Pulmonary artery endothelial cell (primary cell): ENCODE measurements around the gene PRPF8. TPM values are rescaled to one million over a fixed set of nuclear protein-coding genes. Genes with fewer than 3 reads are reported as not detected.
A peak's percentile ranks its signal among the peaks of the same experiment; 100 is the strongest.

Experiments
- DNase-seq: peaks from one replicate; pipeline ENCODE4 v3.0.0-alpha.2; 2011; ENCODE audit warnings: low read depth, low spot score
- total RNA-seq: library from RNA; depleted of rRNA; stranded (reverse); fragments of >200 nt; gene quantifications from 2 replicates; pipeline ENCODE4 v1.2.3, GENCODE V29; 2014

PRPF8 gene
- total RNA-seq, 1 donor from 2014 or later: 98.5 TPM

GRCh38 chr17:1627182-1627981, 57.3 kb downstream of the PRPF8 start:
- DNase-seq: no peak

GRCh38 chr17:1626333-1626732, 58.3 kb downstream of the PRPF8 start:
- DNase-seq: no peak

GRCh38 chr17:1625581-1625980, 59.1 kb downstream of the PRPF8 start:
- no peak for DNase-seq

GRCh38 chr17:1625053-1625452, 59.6 kb downstream of the PRPF8 start:
- DNase-seq: no peak

GRCh38 chr17:1624650-1625049, 60.0 kb downstream of the PRPF8 start:
- DNase-seq: no peak

GRCh38 chr17:1623057-1623630, 61.5 kb downstream of the PRPF8 start:
- no peak for DNase-seq

GRCh38 chr17:1621273-1621954, 63.3 kb downstream of the PRPF8 start:
- no peak for DNase-seq

GRCh38 chr17:1620486-1620885, 64.2 kb downstream of the PRPF8 start:
- no peak for DNase-seq

GRCh38 chr17:1617620-1618174, 67.0 kb downstream of the PRPF8 start:
- DNase-seq: peak; percentile 75

- DNase-seq: no peak
Observed at GRCh38 chr17:1616101-1616500, 68.6 kb downstream of the PRPF8 start.

- no peak for DNase-seq
Observed at GRCh38 chr17:1612400-1612799, 72.3 kb downstream of the PRPF8 start.

- DNase-seq: no peak
Observed at GRCh38 chr17:1611715-1612114, 73.0 kb downstream of the PRPF8 start.

GRCh38 chr17:1608676-1609075, 76.0 kb downstream of the PRPF8 start:
- no peak for DNase-seq

GRCh38 chr17:1607971-1608320, 76.7 kb downstream of the PRPF8 start:
- DNase-seq: no peak

- DNase-seq: no peak
Observed at GRCh38 chr17:1606352-1606985, 78.2 kb downstream of the PRPF8 start.

GRCh38 chr17:1605681-1606351, 78.9 kb downstream of the PRPF8 start:
- DNase-seq: no peak

- DNase-seq: no peak
Observed at GRCh38 chr17:1604831-1605528, 79.7 kb downstream of the PRPF8 start.

- DNase-seq: no peak
Observed at GRCh38 chr17:1601571-1601970, 83.1 kb downstream of the PRPF8 start.
